BJ (cell line): ENCODE data around the gene C17orf50. TPM values are rescaled to one million over a fixed set of nuclear protein-coding genes. Genes with fewer than 3 reads are reported as not detected.

Experiments
- CTCF ChIA-PET: fragments of 350-600 bp; formaldehyde crosslinking; extraction: SDS; loops from one replicate; lab custom pipeline; 2021; ENCODE audit warnings: antibody characterized with exemption, inconsistent platforms; lab: Yijun Ruan, JAX
- POLR2A ChIA-PET: fragments of 300-600 bp; sonication (Branson Sonifier 250); formaldehyde crosslinking; extraction: SDS; loops from one replicate; lab custom pipeline; 2021; ENCODE audit warnings: antibody characterized with exemption; lab: Charles Lee
- DNase-seq: peaks from one replicate; pipeline ENCODE4 v3.0.0-alpha.2; 2011; ENCODE audit warnings: low read depth
- H3K27me3 ChIP-seq: 2 replicates; pipeline ENCODE4 v1.6.0; 2011; ENCODE audit warnings: low read length; ENCODE audit not compliant: control insufficient read depth, insufficient read depth
- H3K36me3 ChIP-seq: 2 replicates; pipeline ENCODE4 v1.5.1; 2011; ENCODE audit warnings: low read length; ENCODE audit not compliant: control insufficient read depth, insufficient read depth
- H3K4me3 ChIP-seq: 2 replicates; pipeline ENCODE4 v1.5.1; 2011; ENCODE audit warnings: low read depth, mild to moderate bottlenecking, control low read depth, low read length
- polyA plus RNA-seq: library from polyadenylated mRNA; depleted of rRNA; stranded (reverse); fragments of >200 nt; gene quantifications from 2 replicates; pipeline ENCODE4 v1.2.3, GENCODE V29; 2011
- TF ChIP-seq, protein P1 (sequence below): IDR thresholded peaks from 2 replicates; pipeline ENCODE4 v1.5.1; 2011; ENCODE audit warnings: low read depth, mild to moderate bottlenecking, control low read depth, inconsistent platforms, low read length, moderate library complexity; ENCODE audit not compliant: insufficient read depth

The C17orf50 gene
- polyA plus RNA-seq, 1 experiment = not detected

DNA sequence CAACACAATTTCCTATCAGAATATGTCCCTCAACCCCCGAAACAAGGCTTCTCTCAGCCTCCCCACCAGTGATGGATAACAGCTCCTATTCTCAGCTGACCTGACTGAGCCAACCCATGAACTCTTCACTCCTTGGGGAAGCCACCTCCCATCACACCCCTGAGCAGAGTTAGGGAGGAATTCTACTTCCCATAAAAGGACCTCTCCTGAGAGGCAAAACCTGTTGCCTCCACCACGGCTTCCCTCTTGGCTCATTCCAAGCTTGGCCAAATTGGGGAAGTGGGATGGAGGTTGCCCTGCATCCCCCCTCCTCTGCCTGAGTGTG is 34.9 kb upstream of the C17orf50 start:
- Histone ChIP-seq H3K36me3 (peaks cover 5% of the 10 kb centered on the region), H3K27me3 (no peaks in the 10 kb centered on the region), H3K4me3 (no peak overlapping the region)
- CTCF ChIA-PET = interaction anchor here (2.0 to 3.9 kb wide), 3 partner anchors 9 to 113 kb away, joined by 13 to 18 read pairs (median 15); no protein-coding TSS in a partner anchor
- no peak for DNase-seq
- POLR2A ChIA-PET = interaction anchor here (0.6 kb wide), 1 partner anchor 112 kb away, joined by 11 read pairs; no protein-coding TSS in a partner anchor
- TF ChIP-seq, protein P1, sequence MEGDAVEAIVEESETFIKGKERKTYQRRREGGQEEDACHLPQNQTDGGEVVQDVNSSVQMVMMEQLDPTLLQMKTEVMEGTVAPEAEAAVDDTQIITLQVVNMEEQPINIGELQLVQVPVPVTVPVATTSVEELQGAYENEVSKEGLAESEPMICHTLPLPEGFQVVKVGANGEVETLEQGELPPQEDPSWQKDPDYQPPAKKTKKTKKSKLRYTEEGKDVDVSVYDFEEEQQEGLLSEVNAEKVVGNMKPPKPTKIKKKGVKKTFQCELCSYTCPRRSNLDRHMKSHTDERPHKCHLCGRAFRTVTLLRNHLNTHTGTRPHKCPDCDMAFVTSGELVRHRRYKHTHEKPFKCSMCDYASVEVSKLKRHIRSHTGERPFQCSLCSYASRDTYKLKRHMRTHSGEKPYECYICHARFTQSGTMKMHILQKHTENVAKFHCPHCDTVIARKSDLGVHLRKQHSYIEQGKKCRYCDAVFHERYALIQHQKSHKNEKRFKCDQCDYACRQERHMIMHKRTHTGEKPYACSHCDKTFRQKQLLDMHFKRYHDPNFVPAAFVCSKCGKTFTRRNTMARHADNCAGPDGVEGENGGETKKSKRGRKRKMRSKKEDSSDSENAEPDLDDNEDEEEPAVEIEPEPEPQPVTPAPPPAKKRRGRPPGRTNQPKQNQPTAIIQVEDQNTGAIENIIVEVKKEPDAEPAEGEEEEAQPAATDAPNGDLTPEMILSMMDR = no peak

DNA sequence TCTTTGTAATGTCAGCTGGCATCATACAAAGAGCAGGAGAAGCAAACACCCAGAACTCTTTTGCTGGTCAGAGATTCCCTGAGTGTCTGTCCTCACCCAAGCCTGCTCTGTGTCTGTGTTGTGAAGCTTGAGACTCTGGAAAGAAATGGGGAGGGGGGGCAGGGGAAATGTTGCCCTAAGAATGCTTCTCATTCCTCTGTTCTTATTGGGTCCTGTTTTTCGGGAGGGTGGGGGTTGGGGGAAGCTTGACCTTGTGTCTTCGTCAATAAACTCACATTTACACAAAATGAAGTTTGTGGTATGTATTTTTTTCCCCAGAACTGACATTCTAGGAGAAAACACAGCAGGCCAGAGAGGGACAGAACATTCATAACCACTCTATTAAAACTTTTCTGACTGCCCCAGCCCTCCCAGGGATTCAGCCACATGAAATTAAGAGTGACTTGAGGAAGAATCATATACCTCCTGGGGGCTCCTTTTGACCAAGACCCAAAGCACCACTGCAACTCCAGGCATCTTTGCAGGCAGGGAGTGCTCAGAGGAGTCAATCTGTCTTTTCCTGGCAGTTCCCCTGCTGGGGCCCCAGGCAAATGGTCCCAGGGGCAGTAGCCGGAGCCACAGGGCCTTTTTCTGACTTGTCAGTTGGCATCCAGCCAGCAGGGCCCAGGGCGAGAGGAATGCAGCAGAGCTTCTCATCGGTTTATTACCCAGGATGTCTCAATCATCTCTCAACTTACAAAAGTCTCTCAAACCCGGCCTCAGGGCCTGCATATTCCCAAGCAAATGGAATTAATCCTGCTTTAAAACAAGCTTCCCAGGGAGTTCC is 34.3 kb upstream of the C17orf50 start:
- no peak overlapping the region for H3K4me3 ChIP-seq
- peak; percentile 69 for DNase-seq
- no peaks in the 10 kb centered on the region for H3K27me3 ChIP-seq
- ChIA-PET POLR2A (interaction anchor here (0.6 to 0.7 kb wide), 2 partner anchors 111 to 819 kb away, joined by 10 to 11 read pairs; partner anchors contain the start of gene GGNBP2), CTCF (interaction anchor here (0.7 to 3.9 kb wide), 7 partner anchors 9 to 113 kb away, joined by 3 to 18 read pairs (median 7); no protein-coding TSS in a partner anchor)
- TF ChIP-seq, protein P1 = no peak
- H3K36me3 ChIP-seq = peaks cover 5% of the 10 kb centered on the region

DNA sequence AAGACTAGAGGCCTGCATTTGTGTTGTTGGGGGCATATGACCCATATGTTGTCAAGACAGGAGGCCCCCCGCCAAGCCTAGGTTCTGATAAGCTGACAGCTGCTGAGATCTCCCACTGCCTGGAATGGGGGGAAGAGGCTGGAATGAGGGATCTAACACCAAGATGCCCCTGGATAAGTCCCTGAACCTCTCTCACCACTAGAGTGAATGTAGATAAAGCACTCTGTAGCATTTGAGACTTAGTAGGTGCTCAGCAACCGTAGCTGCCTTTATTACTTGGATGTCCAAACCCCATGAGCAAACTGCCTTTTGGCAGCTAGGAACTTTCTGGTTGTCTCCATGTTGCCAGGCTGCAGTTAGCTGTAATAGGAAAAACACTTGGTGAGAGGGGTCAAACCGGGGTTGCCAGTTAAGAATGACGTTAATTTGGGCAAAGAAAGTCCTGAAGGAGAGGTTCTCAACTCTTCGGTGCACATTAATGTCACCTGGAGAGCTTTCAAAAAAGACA is 33.7 kb upstream of the C17orf50 start:
- peaks cover 4% of the 10 kb centered on the region; the same call in 1 of the 2 replicates for H3K36me3 ChIP-seq
- CTCF ChIA-PET = interaction anchor here (0.7 to 3.9 kb wide), 9 partner anchors 9 to 114 kb away, joined by 3 to 18 read pairs (median 7); no protein-coding TSS in a partner anchor
- no peaks in the 10 kb centered on the region for H3K27me3 ChIP-seq
- TF ChIP-seq, protein P1 = no peak
- POLR2A ChIA-PET = interaction anchor here (0.7 kb wide), 1 partner anchor 818 kb away, joined by 10 read pairs; the partner anchor contains the start of gene GGNBP2
- H3K4me3 ChIP-seq = no peak overlapping the region
- DNase-seq = no peak

DNA sequence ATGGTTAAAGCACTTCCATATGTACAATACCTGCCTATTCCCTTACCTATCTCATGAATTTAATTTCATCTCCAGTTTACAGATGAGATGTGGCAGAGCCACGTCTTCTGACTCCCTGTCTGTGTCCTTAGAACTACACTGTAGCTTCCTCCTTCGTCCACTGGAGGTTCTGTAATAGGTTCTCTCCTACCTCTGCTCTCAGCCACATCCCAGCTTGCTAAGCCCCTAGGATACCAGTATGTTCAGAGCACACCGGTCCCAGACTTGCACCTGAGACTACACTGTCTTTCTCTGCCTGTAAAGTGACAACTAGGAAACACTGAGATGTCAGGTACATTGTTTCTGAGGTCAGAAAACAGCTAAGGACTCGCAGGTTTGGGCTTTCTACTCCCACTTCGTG is 33.1 kb upstream of the C17orf50 start:
- peaks cover 4% of the 10 kb centered on the region; the same call in 1 of the 2 replicates for H3K36me3 ChIP-seq

More for the DNA sequence above, 33.1 kb upstream of the C17orf50 start:
- Histone ChIP-seq H3K27me3 (no peaks in the 10 kb centered on the region), H3K4me3 (no peak overlapping the region)
- TF ChIP-seq, protein P1 = no peak
- no peak for DNase-seq
- CTCF ChIA-PET = interaction anchor here (0.6 to 3.9 kb wide), 9 partner anchors 8 to 115 kb away, joined by 3 to 18 read pairs (median 7); no protein-coding TSS in a partner anchor
- POLR2A ChIA-PET = no interaction called here
